Sigmoid colon (tissue), 4 donors: ENCODE measurements around the gene ARID2.

ENCODE experiments used
- CTCF ChIP-seq, 4 experiments: fragments of 450-650 bp in 3 of 4; fragments of 200-600 bp in 1 of 4; IDR thresholded peaks; one replicate each; pipeline ENCODE4 v1.5.1; 2016 to 2019; ENCODE audit warnings: antibody characterized with exemption in 4 of 4, mild to moderate bottlenecking in 3 of 4, moderate library complexity in 2 of 4
- EP300 ChIP-seq, 4 donors: sonication (generic); formaldehyde crosslinking; IDR thresholded peaks; one replicate each; pipeline ENCODE4 v1.6.1; 2017; ENCODE audit warnings: antibody characterized with exemption in 4 of 4

- TF ChIP-seq CTCF (IDR thresholded peaks at IDR 0.05) (no peak), EP300 (IDR thresholded peaks at IDR 0.05) (no peak)
Measured at GRCh38 chr12:45775465-45775864, 46.0 kb downstream of the ARID2 start.
